ENCODE measurements around the gene CHRM1. TPM values are rescaled to one million over a fixed set of nuclear protein-coding genes. Genes with fewer than 3 reads are reported as not detected.
A peak's percentile ranks its signal among the peaks of the same experiment; 100 is the strongest.

CHRM1 gene
- total RNA-seq, 1 donor from 2014 or later: not detected

DNA sequence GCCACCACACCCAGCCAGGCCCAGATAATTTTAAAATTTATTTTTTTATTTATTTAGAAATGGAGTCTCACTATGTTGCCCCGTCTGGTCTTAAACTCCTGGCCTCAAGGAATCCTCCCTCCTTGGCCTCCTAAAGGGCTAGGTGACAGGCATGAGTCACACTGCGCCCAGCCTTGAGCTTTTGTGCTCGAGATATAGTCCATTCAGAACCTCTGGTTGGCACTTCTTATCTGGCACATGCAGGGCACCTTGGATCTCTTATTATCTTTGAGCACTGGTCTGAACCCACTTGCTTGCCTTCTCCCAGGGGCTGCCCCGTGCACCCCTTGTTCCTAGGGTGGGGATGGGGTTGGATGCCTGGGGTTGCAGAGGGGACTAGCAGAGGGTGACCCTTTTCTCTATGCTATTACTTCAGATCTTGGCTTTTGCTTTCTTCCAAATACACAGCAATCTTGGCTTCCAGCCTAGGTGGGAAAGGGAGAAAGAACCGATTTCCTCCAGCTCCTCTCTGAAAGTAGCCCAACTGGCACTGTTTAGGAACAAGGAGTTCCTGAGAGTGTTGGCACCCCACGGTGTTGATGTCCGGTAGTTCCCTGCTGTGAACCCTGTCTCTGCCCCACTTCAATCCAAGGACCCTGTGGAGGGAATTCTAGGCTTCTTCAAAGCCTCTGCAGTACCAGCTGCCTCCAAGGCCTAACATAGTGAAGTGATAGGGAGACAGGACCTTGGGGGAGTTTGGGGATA, 41.8 kb downstream of the CHRM1 start:
- Histone ChIP-seq H3K79me2 (ENCODE audit: insufficient read depth, low read length) (peaks cover 42% of the 10 kb centered on the region), H3K4me2 (ENCODE audit: low read length) (peak overlapping the region; percentile 87), H3K9ac (ENCODE audit: low read length) (peak overlapping the region; percentile 100), H3K36me3 (ENCODE audit: insufficient read depth, low read length) (peaks cover 19% of the 10 kb centered on the region), H2AFZ (ENCODE audit: low read depth, low read length) (peak overlapping the region; percentile 4), H3K9me3 (ENCODE audit: insufficient read depth, low read depth, low read length) (no peaks in the 10 kb centered on the region), H3K27me3 (ENCODE audit: insufficient read depth, low read length) (no peaks in the 10 kb centered on the region), H3K4me3 (ENCODE audit: insufficient read depth, low read depth, low read length) (peak overlapping the region; percentile 81), H3K4me1 (ENCODE audit: insufficient read depth, low read length) (peaks cover 30% of the 10 kb centered on the region), H3K27ac (ENCODE audit: low read depth, low read length) (peak overlapping the region; percentile 97), H4K20me1 (ENCODE audit: insufficient read depth, low read length) (peaks cover 19% of the 10 kb centered on the region)
- Mint-ChIP-seq H3K27me3 (ENCODE audit: low read depth, unreplicated experiment) (no peaks in the 10 kb centered on the region), H3K27ac (ENCODE audit: unreplicated experiment) (peak overlapping the region; percentile 99), H3K4me1 (ENCODE audit: low read depth, unreplicated experiment) (peaks cover 22% of the 10 kb centered on the region), H3K9me3 (ENCODE audit: unreplicated experiment) (no peaks in the 10 kb centered on the region), H3K36me3 (ENCODE audit: low read depth, unreplicated experiment) (peaks cover 25% of the 10 kb centered on the region), H3K4me3 (ENCODE audit: unreplicated experiment) (peak overlapping the region; percentile 99)
- DNase-seq (ENCODE audit: low read depth) (no peak), FAIRE-seq (no peak)
- TF ChIP-seq CTCF (IDR thresholded peaks at IDR 0.05; ENCODE audit: insufficient read depth, low read depth, low read length) (no peak), EZH2 (IDR thresholded peaks at IDR 0.05; ENCODE audit: insufficient read depth, low read length) (no peak)

- H3K27ac Mint-ChIP-seq (ENCODE audit: unreplicated experiment): no peak overlapping the region
These were observed 44.5 kb downstream of the CHRM1 start for GRCh38 chr11:62876712-62877111.

More at GRCh38 chr11:62876712-62877111, 44.5 kb downstream of the CHRM1 start:
- Histone ChIP-seq H2AFZ (ENCODE audit: low read depth, low read length) (no peak overlapping the region), H3K36me3 (ENCODE audit: insufficient read depth, low read length) (no peaks in the 10 kb centered on the region), H4K20me1 (ENCODE audit: insufficient read depth, low read length) (no peaks in the 10 kb centered on the region), H3K27me3 (ENCODE audit: insufficient read depth, low read length) (no peaks in the 10 kb centered on the region), H3K27ac (ENCODE audit: low read depth, low read length) (no peak overlapping the region), H3K9ac (ENCODE audit: low read length) (no peak overlapping the region), H3K4me1 (ENCODE audit: insufficient read depth, low read length) (peaks cover 13% of the 10 kb centered on the region), H3K4me3 (ENCODE audit: insufficient read depth, low read depth, low read length) (no peak overlapping the region), H3K79me2 (ENCODE audit: insufficient read depth, low read length) (peaks cover 15% of the 10 kb centered on the region), H3K9me3 (ENCODE audit: insufficient read depth, low read depth, low read length) (no peaks in the 10 kb centered on the region), H3K4me2 (ENCODE audit: low read length) (no peak overlapping the region)
- FAIRE-seq (no peak), DNase-seq (ENCODE audit: low read depth) (no peak)
- TF ChIP-seq EZH2 (IDR thresholded peaks at IDR 0.05; ENCODE audit: insufficient read depth, low read length) (no peak), CTCF (IDR thresholded peaks at IDR 0.05; ENCODE audit: insufficient read depth, low read depth, low read length) (no peak)
- Mint-ChIP-seq H3K4me1 (ENCODE audit: low read depth, unreplicated experiment) (peaks cover 10% of the 10 kb centered on the region), H3K27me3 (ENCODE audit: low read depth, unreplicated experiment) (no peaks in the 10 kb centered on the region), H3K9me3 (ENCODE audit: unreplicated experiment) (no peaks in the 10 kb centered on the region), H3K36me3 (ENCODE audit: low read depth, unreplicated experiment) (peaks cover 8% of the 10 kb centered on the region), H3K4me3 (ENCODE audit: unreplicated experiment) (no peak overlapping the region)
